HepG2 (cell line): ENCODE data around the gene PDGFB. TPM values are rescaled to one million over a fixed set of nuclear protein-coding genes. Genes with fewer than 3 reads are reported as not detected.

Experiments
- AGO2 ChIP-seq: fragments of 200-400 bp; formaldehyde crosslinking; optimal IDR thresholded peaks from 2 replicates; pipeline ENCODE3; 2017; ENCODE audit warnings: mild to moderate bottlenecking, low read depth, low read length, moderate library complexity
- HNRNPL ChIP-seq: fragments of 200-400 bp; formaldehyde crosslinking; IDR thresholded peaks from 2 replicates; pipeline ENCODE4 v1.6.1; 2017; ENCODE audit warnings: mild to moderate bottlenecking, low read depth, low read length
- MEF2D ChIP-seq: sonication (generic); formaldehyde crosslinking; IDR thresholded peaks from 2 replicates; pipeline ENCODE4 v1.5.1; 2020; ENCODE audit warnings: mild to moderate bottlenecking, missing genetic modification reagents
- MLLT10 ChIP-seq: sonication (generic); formaldehyde crosslinking; IDR thresholded peaks from 2 replicates; pipeline ENCODE4 v1.4.0; 2020; ENCODE audit warnings: missing genetic modification reagents
- MTA1 ChIP-seq: sonication (generic); formaldehyde crosslinking; IDR thresholded peaks from 2 replicates; pipeline ENCODE4 v1.4.0; 2020; ENCODE audit warnings: missing genetic modification reagents, mild to moderate bottlenecking, borderline replicate concordance
- MTF1 ChIP-seq: sonication (generic); formaldehyde crosslinking; IDR thresholded peaks from 2 replicates; pipeline ENCODE4 v1.5.0; 2020; ENCODE audit warnings: missing genetic modification reagents
- RARA ChIP-seq: IDR thresholded peaks from 2 replicates; pipeline ENCODE4 v1.6.1; 2016; ENCODE audit warnings: missing genetic modification reagents, missing compliant biosample characterization
- RELA ChIP-seq: sonication (generic); formaldehyde crosslinking; IDR thresholded peaks from 2 replicates; pipeline ENCODE4 v1.4.0; 2020; ENCODE audit warnings: missing genetic modification reagents
- TCF7 ChIP-seq: sonication (generic); IDR thresholded peaks from 2 replicates; pipeline ENCODE4 v1.6.1; 2016; ENCODE audit warnings: antibody characterized with exemption, low read depth
- TOPORS ChIP-seq: sonication (generic); formaldehyde crosslinking; IDR thresholded peaks from 2 replicates; pipeline ENCODE4 v1.8.0; 2023; ENCODE audit warnings: mild to moderate bottlenecking, missing genetic modification reagents
- TRIM24 ChIP-seq: sonication (generic); formaldehyde crosslinking; IDR thresholded peaks from 2 replicates; pipeline ENCODE4 v1.8.0; 2022; ENCODE audit warnings: mild to moderate bottlenecking, missing genetic modification reagents
- ZNF296 ChIP-seq: sonication (generic); formaldehyde crosslinking; conservative IDR thresholded peaks from 2 replicates; pipeline ENCODE4 v1.5.0; 2020; ENCODE audit warnings: mild to moderate bottlenecking, missing genetic modification reagents
- ZNF331 ChIP-seq: sonication (generic); formaldehyde crosslinking; IDR thresholded peaks from 2 replicates; pipeline ENCODE4 v1.4.0; 2020; ENCODE audit warnings: missing genetic modification reagents
- ZNF496 ChIP-seq: sonication (generic); formaldehyde crosslinking; IDR thresholded peaks from 2 replicates; pipeline ENCODE4 v1.8.1; 2023; ENCODE audit warnings: mild to moderate bottlenecking, moderate library complexity, missing genetic modification reagents; ENCODE audit not compliant: insufficient replicate concordance
- ZNF678 ChIP-seq: sonication (generic); formaldehyde crosslinking; IDR thresholded peaks from 2 replicates; pipeline ENCODE4 v1.4.0; 2020; ENCODE audit warnings: mild to moderate bottlenecking, missing genetic modification reagents
- ZNF761 ChIP-seq: sonication (generic); formaldehyde crosslinking; conservative IDR thresholded peaks from 2 replicates; pipeline ENCODE4 v1.4.0; 2020; ENCODE audit warnings: mild to moderate bottlenecking, missing genetic modification reagents
- polyA plus RNA-seq, 8 experiments: library from polyadenylated mRNA; depleted of rRNA in 3 of 8; stranded (reverse) in 7 of 8; unstranded in 1 of 8; fragments of >200 nt; fragmentation: Illumina TruSeq in 4 of 8; extraction: Trizol in 4 of 8; gene quantifications; 2 replicates each; pipeline versions ENCODE4 v1.2.1 to v1.2.3, GENCODE V29; 2011 to 2016; ENCODE audit warnings: low read depth in 4 of 8, missing spikeins in 1 of 8, mixed read lengths in 1 of 8; ENCODE audit not compliant: insufficient read depth in 1 of 8
- total RNA-seq, 5 experiments: library from RNA; depleted of rRNA; stranded (reverse); fragments of >200 nt; fragmentation: Illumina TruSeq; extraction: Trizol; gene quantifications; 2 replicates each; pipeline ENCODE4 v1.2.3, GENCODE V29; 2016; ENCODE audit warnings: low read depth in 1 of 5
- TF ChIP-seq, protein P1 (sequence below): sonication (generic); formaldehyde crosslinking; IDR thresholded peaks from 2 replicates; pipeline ENCODE4 v1.5.1; 2020; ENCODE audit warnings: mild to moderate bottlenecking, moderate library complexity, missing genetic modification reagents

PDGFB gene
- total and polyA plus RNA-seq, 2 of the 13 experiments (the other 11 are each of a cell fraction or from before 2014, with no cell fraction given), result 1.4 to 10.1 TPM

DNA sequence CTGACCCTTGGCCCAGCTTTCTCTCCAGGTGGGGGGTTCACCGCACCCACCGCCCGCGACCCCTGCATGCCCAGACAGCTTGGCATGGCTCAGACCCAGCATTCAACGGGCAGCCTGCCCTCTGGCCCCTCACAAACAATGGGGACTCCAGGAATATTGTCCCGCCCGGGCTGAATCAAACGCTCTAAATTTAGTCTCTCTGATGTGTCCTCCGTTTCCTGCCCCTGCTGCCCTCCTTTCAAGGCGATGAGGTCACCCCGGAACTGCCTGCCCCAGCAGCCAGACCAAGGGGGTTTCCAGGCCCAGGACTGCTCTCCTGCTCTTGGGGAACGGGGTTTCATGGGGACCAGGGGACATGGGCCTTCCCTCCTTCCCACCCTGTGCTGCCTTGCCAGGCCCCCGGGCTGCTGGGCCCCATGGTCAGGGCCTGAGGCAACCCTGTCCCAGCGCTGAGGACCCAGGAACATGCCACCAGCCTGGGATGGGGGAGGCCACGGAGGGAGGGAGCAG is 10.1 kb upstream of the PDGFB start (continued):
- TF ChIP-seq MTA1 (no peak), ZNF496 (CRISPR knock-in tag) (no peak), ZNF678 (CRISPR knock-in tag) (no peak), TOPORS (CRISPR knock-in tag) (no peak), MLLT10 (CRISPR knock-in tag) (no peak), ZNF761 (CRISPR knock-in tag) (no peak), MTF1 (CRISPR knock-in tag) (no peak), MEF2D (peak; percentile 58; the same call in 1 of the 2 replicates), RARA (peak; percentile 49; the same call in 1 of the 2 replicates), ZNF331 (CRISPR knock-in tag) (no peak), TRIM24 (no peak), HNRNPL (0 out of 2 replicates have a peak, but pooled peaks have one; percentile 62), ZNF296 (CRISPR knock-in tag) (no peak), RELA (CRISPR knock-in tag) (peak; percentile 83; the same call in 1 of the 2 replicates), TCF7 (peak; percentile 9; the same call in 1 of the 2 replicates), AGO2 (no peak)
- TF ChIP-seq, protein P1, sequence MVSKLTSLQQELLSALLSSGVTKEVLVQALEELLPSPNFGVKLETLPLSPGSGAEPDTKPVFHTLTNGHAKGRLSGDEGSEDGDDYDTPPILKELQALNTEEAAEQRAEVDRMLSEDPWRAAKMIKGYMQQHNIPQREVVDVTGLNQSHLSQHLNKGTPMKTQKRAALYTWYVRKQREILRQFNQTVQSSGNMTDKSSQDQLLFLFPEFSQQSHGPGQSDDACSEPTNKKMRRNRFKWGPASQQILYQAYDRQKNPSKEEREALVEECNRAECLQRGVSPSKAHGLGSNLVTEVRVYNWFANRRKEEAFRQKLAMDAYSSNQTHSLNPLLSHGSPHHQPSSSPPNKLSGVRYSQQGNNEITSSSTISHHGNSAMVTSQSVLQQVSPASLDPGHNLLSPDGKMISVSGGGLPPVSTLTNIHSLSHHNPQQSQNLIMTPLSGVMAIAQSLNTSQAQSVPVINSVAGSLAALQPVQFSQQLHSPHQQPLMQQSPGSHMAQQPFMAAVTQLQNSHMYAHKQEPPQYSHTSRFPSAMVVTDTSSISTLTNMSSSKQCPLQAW (CRISPR knock-in tag), result no peak
